Measurements from ENCODE around the gene PDZD2.

Gene PDZD2

GRCh38 chr5:32129074-32129598 lies 490.2 kb downstream of the PDZD2 start:
- H3K27ac ChIP-seq = peak overlapping the region; percentile 68
- TF ChIP-seq, protein P1, sequence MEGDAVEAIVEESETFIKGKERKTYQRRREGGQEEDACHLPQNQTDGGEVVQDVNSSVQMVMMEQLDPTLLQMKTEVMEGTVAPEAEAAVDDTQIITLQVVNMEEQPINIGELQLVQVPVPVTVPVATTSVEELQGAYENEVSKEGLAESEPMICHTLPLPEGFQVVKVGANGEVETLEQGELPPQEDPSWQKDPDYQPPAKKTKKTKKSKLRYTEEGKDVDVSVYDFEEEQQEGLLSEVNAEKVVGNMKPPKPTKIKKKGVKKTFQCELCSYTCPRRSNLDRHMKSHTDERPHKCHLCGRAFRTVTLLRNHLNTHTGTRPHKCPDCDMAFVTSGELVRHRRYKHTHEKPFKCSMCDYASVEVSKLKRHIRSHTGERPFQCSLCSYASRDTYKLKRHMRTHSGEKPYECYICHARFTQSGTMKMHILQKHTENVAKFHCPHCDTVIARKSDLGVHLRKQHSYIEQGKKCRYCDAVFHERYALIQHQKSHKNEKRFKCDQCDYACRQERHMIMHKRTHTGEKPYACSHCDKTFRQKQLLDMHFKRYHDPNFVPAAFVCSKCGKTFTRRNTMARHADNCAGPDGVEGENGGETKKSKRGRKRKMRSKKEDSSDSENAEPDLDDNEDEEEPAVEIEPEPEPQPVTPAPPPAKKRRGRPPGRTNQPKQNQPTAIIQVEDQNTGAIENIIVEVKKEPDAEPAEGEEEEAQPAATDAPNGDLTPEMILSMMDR (IDR thresholded peaks at IDR 0.05) = no peak
- no peak for TF ChIP-seq ZFX (IDR thresholded peaks at IDR 0.05; ENCODE audit: borderline replicate concordance)

- H3K27ac ChIP-seq = peak overlapping the region; percentile 68; the same call in 1 of the 2 replicates
- TF ChIP-seq ZFX (IDR thresholded peaks at IDR 0.05; ENCODE audit: borderline replicate concordance) = no peak
- TF ChIP-seq, protein P1 (IDR thresholded peaks at IDR 0.05) = no peak
Observed at GRCh38 chr5:32130865-32131264, 491.9 kb downstream of the PDZD2 start.

DNA sequence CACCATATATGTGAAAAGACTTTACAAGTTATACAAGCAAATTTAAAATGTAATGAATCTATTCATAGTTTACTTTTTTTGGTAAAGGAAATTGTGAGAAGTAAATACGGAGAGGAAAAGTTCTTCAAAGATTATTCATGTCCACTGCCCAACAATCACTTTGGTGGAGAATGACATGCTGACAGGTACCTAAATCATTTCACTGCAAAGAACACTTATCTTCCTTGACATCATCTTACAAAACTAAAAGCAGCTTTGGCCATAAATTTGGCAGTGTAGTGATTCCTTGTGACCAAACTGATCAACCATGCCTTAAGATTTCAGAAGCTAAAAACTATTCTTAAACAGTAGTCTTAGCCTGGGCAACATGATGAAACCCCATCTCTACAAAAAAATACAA lies 492.7 kb downstream of the PDZD2 start:
- H3K27ac ChIP-seq = no peak overlapping the region
- TF ChIP-seq, protein P1 (IDR thresholded peaks at IDR 0.05) = no peak
- TF ChIP-seq ZFX (IDR thresholded peaks at IDR 0.05; ENCODE audit: borderline replicate concordance) = no peak

DNA sequence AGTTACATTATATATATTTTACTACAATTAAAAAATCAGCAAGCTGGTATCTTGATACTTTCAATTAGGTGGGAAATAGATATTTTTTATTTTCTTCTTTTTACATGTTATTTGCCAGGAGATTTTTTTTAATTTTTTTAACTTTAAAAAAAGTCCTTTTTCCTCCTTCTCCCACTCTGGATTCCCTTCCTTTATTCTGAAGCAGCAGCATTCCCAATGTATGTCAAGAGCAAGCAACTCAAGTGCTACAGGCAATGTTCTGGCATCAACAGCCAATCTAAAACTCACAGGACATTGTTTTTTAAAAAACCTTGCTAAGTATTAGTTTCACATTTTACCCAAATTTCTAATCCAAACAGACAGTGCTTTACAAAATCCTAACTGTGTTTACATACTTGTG lies 493.8 kb downstream of the PDZD2 start:
- H3K27ac ChIP-seq = no peak overlapping the region
- TF ChIP-seq, protein P1 (IDR thresholded peaks at IDR 0.05) = no peak
- TF ChIP-seq ZFX (IDR thresholded peaks at IDR 0.05; ENCODE audit: borderline replicate concordance) = no peak

- TF ChIP-seq, protein P1 (IDR thresholded peaks at IDR 0.05) = no peak
- TF ChIP-seq ZFX (IDR thresholded peaks at IDR 0.05; ENCODE audit: borderline replicate concordance) = no peak
- no peak overlapping the region for H3K27ac ChIP-seq
Observed at GRCh38 chr5:32135086-32135485, 496.2 kb downstream of the PDZD2 start.

DNA sequence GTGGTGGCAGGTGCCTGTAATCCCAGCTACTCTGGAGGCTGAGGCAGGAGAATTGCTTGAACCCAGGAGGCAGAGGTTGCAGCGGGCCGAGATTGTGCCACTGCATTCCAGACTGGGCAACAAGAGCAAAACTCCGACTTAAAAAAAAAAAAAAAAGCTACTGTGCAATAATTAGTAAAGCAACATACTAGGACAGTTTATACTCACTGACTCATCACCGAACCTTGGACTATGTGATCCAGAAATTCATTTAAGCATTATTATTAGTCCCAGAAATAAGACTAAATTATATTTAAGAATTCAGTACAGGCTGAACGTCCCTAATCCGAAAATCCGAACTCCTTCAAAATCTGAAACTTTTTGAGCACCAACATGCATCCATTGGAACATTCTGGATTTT lies 497.4 kb downstream of the PDZD2 start:
- no peak overlapping the region; the same call in 1 of the 2 replicates for H3K27ac ChIP-seq
- TF ChIP-seq, protein P1 (IDR thresholded peaks at IDR 0.05) = no peak
- TF ChIP-seq ZFX (IDR thresholded peaks at IDR 0.05; ENCODE audit: borderline replicate concordance) = no peak

DNA sequence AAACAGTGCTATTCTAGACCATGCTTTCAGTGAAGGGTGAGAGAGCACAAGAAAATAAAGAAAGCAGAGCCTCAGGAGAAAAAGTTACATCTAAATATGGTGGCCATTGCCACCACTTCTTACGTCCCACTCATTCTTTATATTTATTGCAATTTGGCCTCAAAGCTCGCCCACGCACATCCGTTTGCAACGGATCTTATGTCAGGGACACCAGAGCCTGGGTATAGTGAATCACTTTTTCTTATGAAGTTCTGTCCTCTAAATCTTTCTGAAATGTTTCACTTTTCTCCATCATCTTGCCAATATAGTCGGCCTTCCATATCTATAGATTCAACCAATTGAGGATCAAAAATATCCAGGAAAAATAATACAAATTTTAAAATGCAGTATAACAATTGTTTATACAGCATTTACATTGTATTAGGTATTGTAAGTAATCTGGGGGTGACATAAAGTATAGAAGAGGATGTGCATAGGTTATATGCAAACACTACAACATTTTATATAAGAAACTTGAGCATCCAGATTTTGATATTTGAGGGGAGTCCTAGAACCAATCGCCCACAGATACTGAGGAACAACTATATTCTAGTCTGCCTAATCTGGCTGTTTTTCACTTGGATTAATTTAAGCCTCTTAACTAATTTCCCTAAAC lies 500.0 kb downstream of the PDZD2 start:
- TF ChIP-seq, protein P1 (IDR thresholded peaks at IDR 0.05) = no peak
- TF ChIP-seq ZFX (IDR thresholded peaks at IDR 0.05; ENCODE audit: borderline replicate concordance) = no peak
- H3K27ac ChIP-seq = no peak overlapping the region

All from 22Rv1 (cell line).